ENCODE results near the gene BARHL1. TPM values are rescaled to one million over a fixed set of nuclear protein-coding genes. Genes with fewer than 3 reads are reported as not detected.
A peak's percentile ranks its signal among the peaks of the same experiment; 100 is the strongest.

BARHL1 gene
- total RNA-seq, 1 donor from 2014 or later: not detected

DNA sequence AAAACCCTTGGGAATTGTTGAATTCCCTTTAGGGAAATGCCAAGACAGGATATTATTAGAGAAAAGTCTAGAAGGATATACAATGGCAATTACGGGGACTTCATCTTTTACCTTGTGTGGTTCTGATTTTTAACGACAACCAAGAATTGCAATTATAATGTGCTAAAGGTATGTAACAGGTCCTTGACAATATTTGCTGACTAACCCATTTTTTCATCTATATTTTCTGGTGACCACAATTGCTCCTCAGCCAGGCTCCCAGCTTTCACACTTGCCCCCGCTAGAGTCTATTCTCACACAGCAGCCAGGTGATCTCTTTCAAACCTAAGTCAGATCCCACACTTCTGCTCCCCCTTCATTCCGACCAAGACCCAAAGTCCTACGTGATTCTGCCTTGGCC is 34.3 kb downstream of the BARHL1 start:
- DNase-seq (ENCODE audit: low read depth): no peak
- Histone ChIP-seq H3K27me3 (ENCODE audit: insufficient read depth, low read length) (no peaks in the 10 kb centered on the region), H2AFZ (ENCODE audit: low read depth, low read length) (no peak overlapping the region), H3K4me2 (ENCODE audit: low read length) (no peak overlapping the region), H4K20me1 (ENCODE audit: insufficient read depth, low read length) (peaks cover 24% of the 10 kb centered on the region), H3K27ac (ENCODE audit: low read depth, low read length) (no peak overlapping the region), H3K36me3 (ENCODE audit: insufficient read depth, low read length) (peaks cover 45% of the 10 kb centered on the region), H3K79me2 (ENCODE audit: insufficient read depth, low read length) (no peaks in the 10 kb centered on the region), H3K4me1 (ENCODE audit: insufficient read depth, low read length) (no peaks in the 10 kb centered on the region), H3K9me3 (ENCODE audit: insufficient read depth, low read depth, low read length) (no peaks in the 10 kb centered on the region), H3K4me3 (ENCODE audit: insufficient read depth, low read depth, low read length) (no peak overlapping the region), H3K9ac (ENCODE audit: low read length) (no peak overlapping the region)
- Mint-ChIP-seq H3K4me1 (ENCODE audit: low read depth, unreplicated experiment) (no peaks in the 10 kb centered on the region), H3K27ac (ENCODE audit: unreplicated experiment) (no peak overlapping the region), H3K4me3 (ENCODE audit: unreplicated experiment) (no peak overlapping the region), H3K9me3 (ENCODE audit: unreplicated experiment) (no peaks in the 10 kb centered on the region), H3K27me3 (ENCODE audit: low read depth, unreplicated experiment) (no peaks in the 10 kb centered on the region), H3K36me3 (ENCODE audit: low read depth, unreplicated experiment) (peaks cover 31% of the 10 kb centered on the region)
- TF ChIP-seq, protein P1, sequence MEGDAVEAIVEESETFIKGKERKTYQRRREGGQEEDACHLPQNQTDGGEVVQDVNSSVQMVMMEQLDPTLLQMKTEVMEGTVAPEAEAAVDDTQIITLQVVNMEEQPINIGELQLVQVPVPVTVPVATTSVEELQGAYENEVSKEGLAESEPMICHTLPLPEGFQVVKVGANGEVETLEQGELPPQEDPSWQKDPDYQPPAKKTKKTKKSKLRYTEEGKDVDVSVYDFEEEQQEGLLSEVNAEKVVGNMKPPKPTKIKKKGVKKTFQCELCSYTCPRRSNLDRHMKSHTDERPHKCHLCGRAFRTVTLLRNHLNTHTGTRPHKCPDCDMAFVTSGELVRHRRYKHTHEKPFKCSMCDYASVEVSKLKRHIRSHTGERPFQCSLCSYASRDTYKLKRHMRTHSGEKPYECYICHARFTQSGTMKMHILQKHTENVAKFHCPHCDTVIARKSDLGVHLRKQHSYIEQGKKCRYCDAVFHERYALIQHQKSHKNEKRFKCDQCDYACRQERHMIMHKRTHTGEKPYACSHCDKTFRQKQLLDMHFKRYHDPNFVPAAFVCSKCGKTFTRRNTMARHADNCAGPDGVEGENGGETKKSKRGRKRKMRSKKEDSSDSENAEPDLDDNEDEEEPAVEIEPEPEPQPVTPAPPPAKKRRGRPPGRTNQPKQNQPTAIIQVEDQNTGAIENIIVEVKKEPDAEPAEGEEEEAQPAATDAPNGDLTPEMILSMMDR (IDR thresholded peaks at IDR 0.05; ENCODE audit: insufficient read depth, low read depth, low read length): no peak
- no peak for TF ChIP-seq EZH2 (IDR thresholded peaks at IDR 0.05; ENCODE audit: insufficient read depth, low read length)
- FAIRE-seq: no peak

DNA sequence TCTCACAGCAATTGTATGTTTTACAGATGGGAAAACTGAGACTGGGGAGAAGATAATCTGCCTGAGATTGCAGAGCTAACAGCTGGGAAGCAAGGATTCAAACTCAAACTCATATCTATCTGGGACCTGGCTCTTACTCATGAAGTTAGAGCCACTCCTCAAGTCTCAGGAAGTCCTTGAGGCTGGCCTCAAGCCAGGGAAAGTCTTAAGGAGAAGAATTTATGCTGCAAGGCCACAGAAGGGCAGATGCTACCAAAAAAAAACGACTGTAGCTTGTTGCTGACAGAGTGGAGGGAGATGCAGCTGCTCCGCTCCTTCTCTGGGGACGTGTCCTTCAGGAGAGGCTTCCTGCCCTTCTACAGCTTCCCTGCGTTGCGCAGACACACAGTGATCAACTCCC is 39.8 kb downstream of the BARHL1 start:
- Histone ChIP-seq H3K79me2 (ENCODE audit: insufficient read depth, low read length) (no peaks in the 10 kb centered on the region), H3K9me3 (ENCODE audit: insufficient read depth, low read depth, low read length) (no peaks in the 10 kb centered on the region), H3K4me3 (ENCODE audit: insufficient read depth, low read depth, low read length) (no peak overlapping the region), H3K9ac (ENCODE audit: low read length) (no peak overlapping the region), H4K20me1 (ENCODE audit: insufficient read depth, low read length) (peaks cover 9% of the 10 kb centered on the region), H3K27me3 (ENCODE audit: insufficient read depth, low read length) (no peaks in the 10 kb centered on the region), H2AFZ (ENCODE audit: low read depth, low read length) (no peak overlapping the region), H3K4me1 (ENCODE audit: insufficient read depth, low read length) (no peaks in the 10 kb centered on the region), H3K36me3 (ENCODE audit: insufficient read depth, low read length) (peaks cover 23% of the 10 kb centered on the region), H3K4me2 (ENCODE audit: low read length) (no peak overlapping the region), H3K27ac (ENCODE audit: low read depth, low read length) (no peak overlapping the region)
- no peaks in the 10 kb centered on the region for H3K27me3 Mint-ChIP-seq (ENCODE audit: low read depth, unreplicated experiment)
- FAIRE-seq (no peak), DNase-seq (ENCODE audit: low read depth) (peak; percentile 33)
- H3K36me3 Mint-ChIP-seq (ENCODE audit: low read depth, unreplicated experiment): peaks cover 29% of the 10 kb centered on the region
- no peaks in the 10 kb centered on the region for H3K9me3 Mint-ChIP-seq (ENCODE audit: unreplicated experiment)
- peaks cover 8% of the 10 kb centered on the region for H3K4me1 Mint-ChIP-seq (ENCODE audit: low read depth, unreplicated experiment)
- no peak overlapping the region for H3K4me3 Mint-ChIP-seq (ENCODE audit: unreplicated experiment)
- H3K27ac Mint-ChIP-seq (ENCODE audit: unreplicated experiment): no peak overlapping the region
- TF ChIP-seq, protein P1 (IDR thresholded peaks at IDR 0.05; ENCODE audit: insufficient read depth, low read depth, low read length): no peak
- no peak for TF ChIP-seq EZH2 (IDR thresholded peaks at IDR 0.05; ENCODE audit: insufficient read depth, low read length)

DNA sequence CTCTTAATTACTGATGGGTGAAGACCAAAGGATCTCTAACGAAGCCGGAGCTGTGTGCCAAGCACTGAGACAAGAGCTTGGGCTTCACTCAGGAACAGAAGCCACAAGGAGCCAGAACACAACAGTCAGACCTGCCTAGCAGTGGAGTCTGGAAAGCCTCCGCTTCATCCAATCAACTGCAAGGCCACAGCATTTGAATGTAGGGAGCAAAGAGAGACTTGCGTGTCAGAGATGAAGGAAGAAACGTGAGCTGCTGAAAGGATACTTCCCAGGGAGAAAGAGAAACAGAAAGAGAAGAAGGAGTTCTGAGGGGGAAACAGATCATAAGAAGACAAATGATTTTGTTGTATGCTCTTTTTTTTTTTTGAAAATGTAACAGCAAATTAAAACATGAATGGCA is 43.9 kb downstream of the BARHL1 start:
- Histone ChIP-seq H3K4me3 (ENCODE audit: insufficient read depth, low read depth, low read length) (no peak overlapping the region), H3K9me3 (ENCODE audit: insufficient read depth, low read depth, low read length) (no peaks in the 10 kb centered on the region), H3K9ac (ENCODE audit: low read length) (no peak overlapping the region), H3K79me2 (ENCODE audit: insufficient read depth, low read length) (no peaks in the 10 kb centered on the region), H3K36me3 (ENCODE audit: insufficient read depth, low read length) (peaks cover 32% of the 10 kb centered on the region), H3K27me3 (ENCODE audit: insufficient read depth, low read length) (no peaks in the 10 kb centered on the region), H2AFZ (ENCODE audit: low read depth, low read length) (no peak overlapping the region), H3K27ac (ENCODE audit: low read depth, low read length) (no peak overlapping the region), H3K4me2 (ENCODE audit: low read length) (no peak overlapping the region), H4K20me1 (ENCODE audit: insufficient read depth, low read length) (peaks cover 16% of the 10 kb centered on the region), H3K4me1 (ENCODE audit: insufficient read depth, low read length) (peaks cover 9% of the 10 kb centered on the region)
- H3K27ac Mint-ChIP-seq (ENCODE audit: unreplicated experiment): no peak overlapping the region
- FAIRE-seq (no peak), DNase-seq (ENCODE audit: low read depth) (no peak)
- peaks cover 29% of the 10 kb centered on the region for H3K36me3 Mint-ChIP-seq (ENCODE audit: low read depth, unreplicated experiment)
- H3K4me1 Mint-ChIP-seq (ENCODE audit: low read depth, unreplicated experiment): peaks cover 25% of the 10 kb centered on the region
- no peaks in the 10 kb centered on the region for H3K9me3 Mint-ChIP-seq (ENCODE audit: unreplicated experiment)
- no peaks in the 10 kb centered on the region for H3K27me3 Mint-ChIP-seq (ENCODE audit: low read depth, unreplicated experiment)
- H3K4me3 Mint-ChIP-seq (ENCODE audit: unreplicated experiment): no peak overlapping the region
- TF ChIP-seq EZH2 (IDR thresholded peaks at IDR 0.05; ENCODE audit: insufficient read depth, low read length): no peak
- TF ChIP-seq, protein P1 (IDR thresholded peaks at IDR 0.05; ENCODE audit: insufficient read depth, low read depth, low read length): no peak

Data from astrocyte (in vitro differentiated cells and primary cell).